HL-60 (cell line): ENCODE measurements around the gene MATK.

Experiments used
- DNase-seq, 2 experiments: peaks; one replicate each; pipeline ENCODE4 v3.0.0-alpha.2; 2010 to 2020; ENCODE audit warnings: low read depth in 1 of 2, low spot score in 1 of 2
- H3K27ac ChIP-seq: fragments of 250-450 bp; sonication (Bioruptor Pico); replicated peaks from 2 replicates; pipeline ENCODE4 v1.5.1; 2020; ENCODE audit warnings: mild to moderate bottlenecking, moderate library complexity
- H3K27me3 ChIP-seq: fragments of 250-450 bp; sonication (Bioruptor Pico); 2 replicates; pipeline ENCODE4 v1.5.1; 2021; ENCODE audit warnings: mild to moderate bottlenecking, moderate library complexity; ENCODE audit not compliant: insufficient read depth, poor library complexity, severe bottlenecking
- H3K4me3 ChIP-seq: replicated peaks from 2 replicates; pipeline ENCODE4 v1.5.1; 2011; ENCODE audit warnings: mild to moderate bottlenecking, control low read depth, low read length; ENCODE audit not compliant: insufficient read depth
- CTCF ChIP-seq: IDR thresholded peaks from one replicate; pipeline ENCODE4 v1.5.1; 2011; ENCODE audit warnings: low read length, control low read depth, inconsistent platforms; ENCODE audit not compliant: insufficient read depth
- GABPA ChIP-seq: IDR thresholded peaks from 2 replicates; pipeline ENCODE4 v1.6.1; 2012; ENCODE audit warnings: low read depth
- POLR2AphosphoS5 ChIP-seq: IDR thresholded peaks from 2 replicates; pipeline ENCODE4 v1.6.1; 2012; ENCODE audit warnings: low read depth
- SPI1 ChIP-seq: IDR thresholded peaks from 2 replicates; pipeline ENCODE4 v1.6.1; 2012; ENCODE audit warnings: low read depth, mild to moderate bottlenecking, borderline replicate concordance
- TF ChIP-seq, protein P1 (sequence below): IDR thresholded peaks from 2 replicates; pipeline ENCODE4 v1.6.1; 2012; ENCODE audit warnings: low read depth; ENCODE audit not compliant: insufficient replicate concordance

The MATK gene

GRCh38 chr19:3762501-3763459 lies 23.4 kb downstream of the MATK start, which contains the start of gene MRPL54:
Gene MRPL54, plus strand, starts transcription at chr19:3762682. Its CDS starts 19 bp downstream, at chr19:3762701.
- Histone ChIP-seq H3K27ac (peak within 1 kb of the TSS; percentile 97), H3K4me3 (peak within 1 kb of the TSS; percentile 71), H3K27me3 (no peaks in the 10 kb centered on the region)
- DNase-seq: peak; percentile 99
- TF ChIP-seq, protein P1, sequence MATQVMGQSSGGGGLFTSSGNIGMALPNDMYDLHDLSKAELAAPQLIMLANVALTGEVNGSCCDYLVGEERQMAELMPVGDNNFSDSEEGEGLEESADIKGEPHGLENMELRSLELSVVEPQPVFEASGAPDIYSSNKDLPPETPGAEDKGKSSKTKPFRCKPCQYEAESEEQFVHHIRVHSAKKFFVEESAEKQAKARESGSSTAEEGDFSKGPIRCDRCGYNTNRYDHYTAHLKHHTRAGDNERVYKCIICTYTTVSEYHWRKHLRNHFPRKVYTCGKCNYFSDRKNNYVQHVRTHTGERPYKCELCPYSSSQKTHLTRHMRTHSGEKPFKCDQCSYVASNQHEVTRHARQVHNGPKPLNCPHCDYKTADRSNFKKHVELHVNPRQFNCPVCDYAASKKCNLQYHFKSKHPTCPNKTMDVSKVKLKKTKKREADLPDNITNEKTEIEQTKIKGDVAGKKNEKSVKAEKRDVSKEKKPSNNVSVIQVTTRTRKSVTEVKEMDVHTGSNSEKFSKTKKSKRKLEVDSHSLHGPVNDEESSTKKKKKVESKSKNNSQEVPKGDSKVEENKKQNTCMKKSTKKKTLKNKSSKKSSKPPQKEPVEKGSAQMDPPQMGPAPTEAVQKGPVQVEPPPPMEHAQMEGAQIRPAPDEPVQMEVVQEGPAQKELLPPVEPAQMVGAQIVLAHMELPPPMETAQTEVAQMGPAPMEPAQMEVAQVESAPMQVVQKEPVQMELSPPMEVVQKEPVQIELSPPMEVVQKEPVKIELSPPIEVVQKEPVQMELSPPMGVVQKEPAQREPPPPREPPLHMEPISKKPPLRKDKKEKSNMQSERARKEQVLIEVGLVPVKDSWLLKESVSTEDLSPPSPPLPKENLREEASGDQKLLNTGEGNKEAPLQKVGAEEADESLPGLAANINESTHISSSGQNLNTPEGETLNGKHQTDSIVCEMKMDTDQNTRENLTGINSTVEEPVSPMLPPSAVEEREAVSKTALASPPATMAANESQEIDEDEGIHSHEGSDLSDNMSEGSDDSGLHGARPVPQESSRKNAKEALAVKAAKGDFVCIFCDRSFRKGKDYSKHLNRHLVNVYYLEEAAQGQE: peak; percentile 73
- TF ChIP-seq GABPA (peak; percentile 82), POLR2AphosphoS5 (peak; percentile 95), SPI1 (no peak; the same call in 1 of the 2 replicates)

- H3K27me3 ChIP-seq: no peaks in the 10 kb centered on the region
- H3K27ac ChIP-seq: peak overlapping the region; percentile 97
- TF ChIP-seq SPI1 (no peak), CTCF (no peak), POLR2AphosphoS5 (no peak), GABPA (no peak)
- TF ChIP-seq, protein P1: no peak
- no peak overlapping the region for H3K4me3 ChIP-seq
- DNase-seq: no peak
Observed at GRCh38 chr19:3762130-3762473, 24.1 kb downstream of the MATK start.

DNA sequence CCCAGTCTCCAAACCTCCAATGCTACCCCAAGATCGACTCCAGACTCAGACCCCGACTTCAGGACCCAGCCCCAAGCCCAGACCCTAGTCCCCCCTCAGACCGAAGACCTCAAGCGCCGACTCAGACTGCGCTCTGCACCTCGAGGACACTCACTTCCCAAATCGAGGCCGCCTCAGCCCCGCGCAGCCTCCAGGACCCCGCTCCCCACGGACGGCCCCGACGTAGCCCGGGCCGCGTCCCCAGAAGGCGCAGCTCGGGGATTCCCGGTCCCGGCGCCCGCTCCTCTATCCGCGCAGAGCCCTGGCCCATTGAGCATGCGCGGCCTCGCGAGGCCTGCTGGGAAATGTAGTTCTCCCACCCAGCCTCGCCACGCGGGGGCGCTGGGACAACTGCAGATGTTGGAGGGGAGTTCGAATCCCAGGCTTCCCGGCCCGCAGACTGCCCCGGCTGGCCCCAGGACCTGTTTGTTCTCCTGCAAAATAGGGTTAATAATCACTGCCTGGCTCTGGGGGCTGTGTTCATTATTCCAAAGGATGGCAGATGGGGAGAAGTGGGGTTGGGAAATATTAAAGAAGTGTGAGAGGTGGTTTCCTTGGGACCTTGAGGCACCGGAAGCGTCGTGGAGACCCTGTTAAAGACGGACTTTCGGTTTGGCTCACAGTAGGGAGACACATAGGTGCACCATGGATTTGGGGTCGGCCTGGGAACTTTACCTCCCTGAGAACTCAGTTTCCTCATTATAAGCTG lies 24.6 kb downstream of the MATK start, which contains the start of gene APBA3:
TSS of gene APBA3 (minus strand) at position 311 of the 748 bp plus-strand sequence. CDS start 1,428 bp downstream, outside the sequence.
- TF ChIP-seq SPI1: no peak
- peak; percentile 69 for TF ChIP-seq POLR2AphosphoS5
- peak; percentile 47 for TF ChIP-seq CTCF
- peak; percentile 75 for TF ChIP-seq GABPA
- peak; percentile 84 to 92 for DNase-seq
- Histone ChIP-seq H3K4me3 (peak within 1 kb of the TSS; percentile 71), H3K27me3 (no peaks in the 10 kb centered on the region), H3K27ac (peak within 1 kb of the TSS; percentile 97)

DNA sequence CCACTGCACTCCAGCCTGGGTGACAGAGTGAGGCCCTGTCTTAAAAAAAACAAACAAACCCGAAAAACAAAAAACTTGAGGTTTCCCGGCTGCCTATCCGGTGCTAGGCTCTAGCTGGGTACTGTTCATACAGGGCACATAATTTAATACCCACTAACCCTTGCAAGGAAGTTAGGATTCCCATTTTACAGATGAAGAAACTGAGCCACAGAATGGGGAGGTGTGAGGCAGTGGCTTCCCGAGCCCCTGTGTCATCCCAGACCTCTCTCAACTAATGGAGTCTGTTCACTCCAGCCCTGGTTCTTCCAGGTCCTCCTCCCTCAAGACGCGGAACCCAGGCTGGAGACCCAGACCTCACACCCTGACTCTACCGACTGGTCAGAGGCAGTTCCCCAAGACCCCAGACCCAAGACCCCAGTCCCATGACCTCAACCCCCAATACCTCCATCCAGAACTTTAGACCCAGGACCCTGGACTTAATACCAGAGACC lies 25.3 kb downstream of the MATK start:
- TF ChIP-seq CTCF: no peak
- TF ChIP-seq, protein P1: no peak
- TF ChIP-seq SPI1: no peak
- TF ChIP-seq POLR2AphosphoS5: no peak
- TF ChIP-seq GABPA: no peak
- Histone ChIP-seq H3K4me3 (peak overlapping the region; percentile 71), H3K27ac (peak overlapping the region; percentile 97), H3K27me3 (no peaks in the 10 kb centered on the region)
- DNase-seq: peak in 1 of 2 experiments; percentile 1
